Measurements from ENCODE around the gene SMCHD1.

SMCHD1 gene

GRCh38 chr18:2655178-2655953, at the start of gene SMCHD1:
Gene SMCHD1, plus strand, starts transcription at chr18:2655726. Its CDS starts 350 bp downstream, at chr18:2656076.
- peak within 1 kb of the TSS; percentile 87 for H3K4me3 ChIP-seq (ENCODE audit: low read depth, low read length)
- DNase-seq (ENCODE audit: low read depth): peak; percentile 94
- no peak for TF ChIP-seq CTCF (IDR thresholded peaks at IDR 0.05; ENCODE audit: insufficient read depth, low read depth, low read length, missing control alignments)

GRCh38 chr18:2606335-2606734, 49.2 kb upstream of the SMCHD1 start:
- no peak overlapping the region for H3K4me3 ChIP-seq (ENCODE audit: low read depth, low read length)
- no peak for DNase-seq (ENCODE audit: low read depth)
- no peak for TF ChIP-seq CTCF (IDR thresholded peaks at IDR 0.05; ENCODE audit: insufficient read depth, low read depth, low read length, missing control alignments)

GRCh38 chr18:2609604-2610003, 45.9 kb upstream of the SMCHD1 start:
- no peak for TF ChIP-seq CTCF (IDR thresholded peaks at IDR 0.05; ENCODE audit: insufficient read depth, low read depth, low read length, missing control alignments)
- no peak for DNase-seq (ENCODE audit: low read depth)
- no peak overlapping the region for H3K4me3 ChIP-seq (ENCODE audit: low read depth, low read length)

- no peak for TF ChIP-seq CTCF (IDR thresholded peaks at IDR 0.05; ENCODE audit: insufficient read depth, low read depth, low read length, missing control alignments)
- no peak for DNase-seq (ENCODE audit: low read depth)
- H3K4me3 ChIP-seq (ENCODE audit: low read depth, low read length): no peak overlapping the region
These were observed 45.0 kb upstream of the SMCHD1 start for GRCh38 chr18:2610549-2610948.

- TF ChIP-seq CTCF (IDR thresholded peaks at IDR 0.05; ENCODE audit: insufficient read depth, low read depth, low read length, missing control alignments): no peak
These were observed 42.5 kb upstream of the SMCHD1 start for GRCh38 chr18:2612996-2613395.

DNA sequence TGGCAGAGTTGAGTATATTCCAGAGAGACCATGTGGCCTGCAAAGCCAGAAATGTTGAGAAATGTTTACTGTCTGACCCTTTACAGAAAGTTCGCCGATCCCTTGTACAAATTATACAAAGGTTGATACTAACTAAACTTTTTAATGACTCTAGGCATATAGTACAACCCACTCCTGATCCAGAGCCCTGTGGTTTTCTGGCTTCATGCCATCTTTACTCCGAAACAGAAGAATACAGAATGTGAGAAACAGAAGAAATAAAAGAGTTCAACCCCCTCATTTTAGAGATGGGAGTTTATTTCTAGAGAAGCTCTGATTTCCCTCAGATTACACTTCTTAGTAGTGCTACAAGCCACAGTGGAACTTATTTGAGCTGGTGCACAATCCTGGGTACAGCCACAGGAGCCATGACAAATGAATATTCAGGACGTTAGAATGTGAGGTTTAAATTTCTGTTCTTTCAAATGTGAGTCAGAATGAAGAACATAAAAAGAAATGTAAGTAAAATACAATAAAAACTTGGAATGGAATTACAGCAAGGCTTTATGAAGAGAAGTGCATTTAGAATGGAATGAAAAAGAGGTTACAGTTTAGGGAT, 38.0 kb upstream of the SMCHD1 start:
- no peak for DNase-seq (ENCODE audit: low read depth)
- no peak overlapping the region for H3K4me3 ChIP-seq (ENCODE audit: low read depth, low read length)
- TF ChIP-seq CTCF (IDR thresholded peaks at IDR 0.05; ENCODE audit: insufficient read depth, low read depth, low read length, missing control alignments): no peak

More at GRCh38 chr18:2612996-2613395, 42.5 kb upstream of the SMCHD1 start:
- DNase-seq (ENCODE audit: low read depth): no peak
- no peak overlapping the region for H3K4me3 ChIP-seq (ENCODE audit: low read depth, low read length)

Data from GM12865 (cell line).